Measurements from ENCODE around the gene ZNF563. TPM values are rescaled to one million over a fixed set of nuclear protein-coding genes. Genes with fewer than 3 reads are reported as not detected.

ZNF563 gene
- total RNA-seq, 4 donors from 2014 or later, result 2.6 to 8.3 (median 5.8) TPM

Other genes with a start within 250 kb of the ZNF563 start
- gene ZNF20, start 193.3 kb downstream of the ZNF563 start, total RNA-seq, result 1 to 10 TPM; 2.1 to 8.8 (median 3.9) TPM
- gene ZNF625, start 176.9 kb downstream of the ZNF563 start, total RNA-seq, result 1 to 10 TPM; 2.4 to 5.1 (median 4.3) TPM
- 10 to 100 TPM in 1 of 4 donors, 1 to 10 TPM in 3; 7.3 to 10.8 (median 8.4) TPM for gene ZNF136, start 170.5 kb downstream of the ZNF563 start, total RNA-seq
- 10 to 100 TPM in 2 of 4 donors, 1 to 10 TPM in 2; 7.2 to 24.2 (median 11.7) TPM for gene ZNF44, start 38.8 kb downstream of the ZNF563 start, total RNA-seq
- 1 to 10 TPM in 3 of 4 donors, under 1 TPM in 1; 0.60 to 4.6 (median 3.1) TPM for gene ZNF442, start 32.0 kb upstream of the ZNF563 start, total RNA-seq
- 1 to 10 TPM; 1.4 to 8.9 (median 4.5) TPM for gene ZNF799, start 67.6 kb upstream of the ZNF563 start, total RNA-seq
- gene ZNF443, start 107.4 kb upstream of the ZNF563 start, total RNA-seq, result 1 to 10 TPM; 2.9 to 7.6 (median 5.0) TPM
- 1 to 10 TPM; 1.1 to 4.1 (median 1.7) TPM for gene ZNF709, start 151.2 kb upstream of the ZNF563 start, total RNA-seq
- gene ZNF564, start 217.8 kb upstream of the ZNF563 start, total RNA-seq, result 10 to 100 TPM in 1 of 4 donors, 1 to 10 TPM in 3; 5.6 to 17.4 (median 7.6) TPM